Stimulated activated CD8-positive, alpha-beta memory T cell treated with anti-CD3 and anti-CD28 coated beads, Interleukin-15, amount 100 ng/mL, for 24 hours (primary cell): ENCODE measurements around the gene LRRC74B.
"Not testable (repeated sequence)": the region's sequence is repeated elsewhere in the genome, so short reads cannot be mapped to it uniquely, and the experiment has no call there.

Source experiments
- DNase-seq: peaks from one replicate; pipeline ENCODE4 v3.0.0-alpha.2; 2020; ENCODE audit warnings: low read depth

The LRRC74B gene

GRCh38 chr22:21045585-21046294 is at the start of gene LRRC74B:
TSS of gene LRRC74B (plus strand) at chr22:21045946. CDS start at chr22:21045987, 41 bp downstream.
- DNase-seq = peak; percentile 38

GRCh38 chr22:20996031-20996410 is 49.7 kb upstream of the LRRC74B start:
- no peak for DNase-seq

- DNase-seq = no peak
Measured at GRCh38 chr22:20996598-20997535, 48.9 kb upstream of the LRRC74B start.

GRCh38 chr22:20997536-20998257 is 48.0 kb upstream of the LRRC74B start:
- no peak for DNase-seq

GRCh38 chr22:20998411-20999336 is 47.1 kb upstream of the LRRC74B start:
- no peak for DNase-seq

GRCh38 chr22:20999350-21000206 is 46.2 kb upstream of the LRRC74B start:
- no peak for DNase-seq

GRCh38 chr22:21000207-21000986 is 45.3 kb upstream of the LRRC74B start:
- no peak for DNase-seq

GRCh38 chr22:21000987-21001600 is 44.7 kb upstream of the LRRC74B start:
- DNase-seq = no peak

GRCh38 chr22:21001601-21002325 is 44.0 kb upstream of the LRRC74B start, which contains the start of gene THAP7:
TSS of gene THAP7 (minus strand) at chr22:21002118. CDS start at chr22:21001911, 207 bp downstream.
- peak; percentile 90 for DNase-seq

GRCh38 chr22:21003782-21004181 is 42.0 kb upstream of the LRRC74B start:
- no peak for DNase-seq

- not testable (repeated sequence) for DNase-seq
Measured at GRCh38 chr22:21009208-21009607, 36.5 kb upstream of the LRRC74B start.

GRCh38 chr22:21009638-21010425 is 35.9 kb upstream of the LRRC74B start:
- no peak for DNase-seq

GRCh38 chr22:21010426-21011113 is 35.2 kb upstream of the LRRC74B start:
- DNase-seq = no peak

- DNase-seq = no peak
Measured at GRCh38 chr22:21012446-21013407, 33.0 kb upstream of the LRRC74B start.

GRCh38 chr22:21013657-21014201 is 32.0 kb upstream of the LRRC74B start:
- DNase-seq = no peak
